ENCODE measurements around the gene CALM3. TPM values are rescaled to one million over a fixed set of nuclear protein-coding genes. Genes with fewer than 3 reads are reported as not detected.

The CALM3 gene
- total and polyA plus RNA-seq, 2 donors (not counting 3 experiments of a cell fraction or from before 2014, with no cell fraction given) = 305 to 425 TPM

DNA sequence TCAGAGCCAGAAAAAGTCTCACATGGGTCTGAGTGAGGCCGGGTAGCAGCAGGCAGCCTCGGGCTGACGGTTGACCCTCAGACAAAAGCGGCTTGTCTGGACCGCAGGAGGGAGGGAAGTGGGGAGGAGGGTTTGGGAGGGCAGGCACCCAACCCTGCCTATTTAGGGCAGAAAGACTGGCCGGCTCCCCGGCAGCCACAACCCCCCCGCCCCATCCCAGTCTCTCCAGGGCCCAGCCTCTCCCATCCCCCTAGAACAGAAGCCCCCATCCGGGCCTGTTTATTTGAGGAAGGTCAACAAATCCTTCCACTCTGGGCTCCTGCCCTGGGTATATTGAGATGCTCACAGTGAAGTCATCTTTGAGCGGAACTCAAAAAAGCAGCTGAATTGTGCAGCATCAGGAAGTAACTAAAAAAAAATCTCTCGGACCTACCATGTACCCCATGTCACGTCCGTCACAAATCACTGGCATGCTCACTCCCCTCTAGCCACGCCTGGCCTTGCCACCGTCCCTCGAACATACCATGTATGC lies 53.6 kb downstream of the CALM3 start:
- H3K79me2 ChIP-seq (ENCODE audit: control insufficient read depth, insufficient read depth, low read length) = no peaks in the 10 kb centered on the region
- no peaks in the 10 kb centered on the region for H3K9me1 ChIP-seq (replicated peaks; ENCODE audit: control insufficient read depth, extremely low read depth, insufficient read depth, low read length)
- H3K4me3 ChIP-seq (replicated peaks in 1 of 3; ENCODE audit: insufficient read depth in 1 of 3, low read depth in 1 of 3, low read length in 3 of 3) = no peak overlapping the region
- CTCF ChIA-PET = interaction anchor here (1.3 kb wide), 1 partner anchor 38 kb away, joined by 3 read pairs; no protein-coding TSS in a partner anchor
- no peak for DNase-seq (ENCODE audit: low read depth, low spot score)
- no peaks in the 10 kb centered on the region for H3K36me3 ChIP-seq (ENCODE audit: control insufficient read depth in 2 of 2, extremely low read depth in 1 of 2, insufficient read depth in 2 of 2, low read length in 2 of 2)
- peaks cover 11 to 20% of the 10 kb centered on the region in 2 experiments for H3K27me3 ChIP-seq (ENCODE audit: control insufficient read depth in 2 of 2, insufficient read depth in 2 of 2, low read length in 2 of 2)
- H3K4me2 ChIP-seq (ENCODE audit: insufficient read depth, low read length) = no peak overlapping the region
- POLR2A ChIA-PET = no interaction called here
- no peak overlapping the region for H2AFZ ChIP-seq (ENCODE audit: low read depth, low read length)
- no peaks in the 10 kb centered on the region for H3K4me1 ChIP-seq (ENCODE audit: control insufficient read depth, extremely low read depth, insufficient read depth, low read length)
- intact Hi-C loops (cut with micrococcal nuclease) (no loop called here), dilution Hi-C loops (cut with MboI; ENCODE audit: extremely low pct_ligation_motif_present, low sequenced_read_pairs) (no loop called here)
- H4K20me1 ChIP-seq (replicated peaks; ENCODE audit: control insufficient read depth, extremely low read depth, insufficient read depth, low read length) = no peaks in the 10 kb centered on the region
- H3K9me3 ChIP-seq (replicated peaks; ENCODE audit: control insufficient read depth, insufficient read depth, low read length) = no peaks in the 10 kb centered on the region
- no peak overlapping the region for H3K9ac ChIP-seq (replicated peaks; ENCODE audit: extremely low read depth, insufficient read depth, low read length)
- TF ChIP-seq GATA2 (IDR thresholded peaks at IDR 0.05; ENCODE audit: insufficient read depth, insufficient read length, low read depth, low read length) (no peak), JUN (IDR thresholded peaks at IDR 0.05; ENCODE audit: borderline replicate concordance, insufficient read depth, insufficient read length, low read depth) (no peak), POLR2A (IDR thresholded peaks at IDR 0.05; ENCODE audit: low read depth, low read length) (no peak), CTCF (IDR thresholded peaks at IDR 0.05; ENCODE audit: extremely low read depth in 1 of 2, insufficient read depth in 1 of 2, low read depth in 1 of 2, low read length in 2 of 2) (no peak), POLR2AphosphoS5 (IDR thresholded peaks at IDR 0.05; ENCODE audit: insufficient read depth, low read depth, low read length) (no peak), FOS (IDR thresholded peaks at IDR 0.05; ENCODE audit: borderline replicate concordance, insufficient read depth, low read length) (no peak)
- TF ChIP-seq, protein P1, sequence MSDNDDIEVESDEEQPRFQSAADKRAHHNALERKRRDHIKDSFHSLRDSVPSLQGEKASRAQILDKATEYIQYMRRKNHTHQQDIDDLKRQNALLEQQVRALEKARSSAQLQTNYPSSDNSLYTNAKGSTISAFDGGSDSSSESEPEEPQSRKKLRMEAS (IDR thresholded peaks at IDR 0.05; ENCODE audit: insufficient read depth, insufficient read length) = no peak
- H3K27ac ChIP-seq (ENCODE audit: insufficient read depth, low read depth, low read length) = no peak overlapping the region
- FAIRE-seq = no peak
- no TSS peak for BruUV-seq (replicated peaks)
